Skeletal muscle cell (primary cell): ENCODE data around the gene CSE1L.
"Not testable (repeated sequence)": the region's sequence is repeated elsewhere in the genome, so short reads cannot be mapped to it uniquely, and the experiment has no call there.

ENCODE experiments used
- DNase-seq: peaks from one replicate; pipeline ENCODE4 v3.0.0-alpha.2; 2010; ENCODE audit warnings: low read depth
- H3K4me3 ChIP-seq: 2 replicates; pipeline ENCODE4 v1.5.1; 2011; ENCODE audit warnings: low read depth, mild to moderate bottlenecking, control low read depth, low read length, moderate library complexity

CSE1L gene

DNA sequence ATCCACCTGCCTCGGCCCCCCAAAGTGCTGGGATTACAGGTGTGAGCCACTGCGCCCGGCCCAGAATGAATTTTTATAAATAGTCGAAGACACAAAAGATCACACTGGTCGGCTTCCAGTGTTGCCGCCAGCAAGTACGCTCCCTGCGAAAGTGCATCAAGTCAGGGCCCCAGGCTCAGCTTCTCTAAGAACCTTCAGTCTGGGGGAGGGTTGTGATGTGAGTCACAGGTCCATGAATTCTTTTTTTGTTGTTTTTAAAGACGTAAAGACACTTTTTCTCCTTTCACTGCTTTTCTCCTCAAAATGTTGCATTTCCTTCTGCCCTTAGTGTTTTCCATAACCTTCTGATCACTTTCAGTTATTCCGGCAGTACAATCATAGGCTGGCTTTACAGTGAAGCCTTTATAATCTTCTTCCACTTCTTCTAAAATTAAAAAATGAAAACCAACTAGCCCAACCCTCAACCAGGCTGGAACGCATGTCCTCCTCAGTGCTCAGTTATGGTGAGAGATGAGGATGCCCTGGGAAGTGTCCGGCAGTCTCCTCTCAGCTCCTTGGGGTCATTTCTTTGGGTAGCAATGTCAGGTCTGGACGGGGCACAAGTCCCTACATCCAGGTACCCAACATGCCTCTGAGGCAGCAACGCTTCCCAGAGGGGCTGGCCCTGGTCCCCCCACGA lies 66.6 kb downstream of the CSE1L start:
- DNase-seq: no peak
- H3K4me3 ChIP-seq: no peak overlapping the region

DNA sequence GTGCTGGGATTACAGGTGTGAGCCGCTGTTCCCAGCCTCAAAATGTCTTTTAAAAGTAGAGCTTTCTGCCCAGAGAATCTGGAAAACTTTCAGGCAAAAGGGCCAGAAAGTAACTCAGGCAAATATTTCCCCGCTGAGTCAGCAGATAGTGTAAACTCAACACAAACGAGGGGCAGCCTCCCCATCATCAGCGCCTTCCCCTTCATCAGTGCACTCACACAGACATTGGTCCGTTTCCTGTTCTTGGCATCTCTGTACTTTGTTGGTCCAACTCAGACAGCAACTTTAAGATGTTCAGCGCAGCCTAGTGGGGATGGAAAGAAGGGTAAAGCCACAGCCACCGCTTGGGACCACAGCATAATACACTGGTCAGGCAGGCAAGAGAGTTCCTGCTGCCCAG lies 69.5 kb downstream of the CSE1L start:
- no peak overlapping the region for H3K4me3 ChIP-seq

DNA sequence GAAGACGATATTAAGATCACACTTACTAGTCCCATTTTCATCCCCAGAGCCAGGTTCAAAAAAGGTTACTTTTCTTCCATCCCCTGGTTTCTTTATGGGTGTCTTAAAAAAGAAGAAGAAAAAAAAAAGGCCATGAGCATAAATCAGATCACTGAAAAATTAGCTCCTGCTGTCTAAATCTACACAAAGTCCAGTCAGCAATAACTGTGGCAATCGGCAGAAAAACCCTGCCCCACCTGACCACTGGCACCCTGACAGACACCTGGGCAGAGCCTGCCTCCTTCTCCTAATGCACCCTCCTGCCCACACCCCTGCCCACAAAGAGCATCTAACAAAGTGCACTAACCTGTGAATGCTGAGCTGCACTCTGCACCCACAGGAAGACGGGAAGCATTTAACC lies 72.2 kb downstream of the CSE1L start:
- DNase-seq: no peak
- H3K4me3 ChIP-seq: no peak overlapping the region

More for the DNA sequence above, 69.5 kb downstream of the CSE1L start:
- no peak for DNase-seq

DNA sequence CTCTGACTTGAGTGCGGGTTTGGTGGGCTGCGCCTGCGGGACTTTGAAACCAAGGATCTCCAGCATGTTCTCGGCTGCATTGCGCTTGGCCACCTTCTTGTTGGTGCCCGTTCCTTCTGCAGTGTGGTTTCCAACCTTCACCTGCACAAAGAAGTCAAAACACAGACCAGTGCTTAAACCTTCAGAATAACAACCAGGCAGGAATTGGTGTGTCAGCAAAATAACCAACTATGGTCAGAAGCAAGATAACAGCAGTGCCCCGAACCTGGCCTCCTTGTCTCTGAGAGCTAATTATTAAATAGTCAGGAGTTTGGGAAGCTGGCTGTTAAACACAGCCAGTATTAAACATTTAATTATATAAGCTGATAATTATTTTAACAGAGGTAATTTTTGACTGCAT lies 73.9 kb downstream of the CSE1L start:
- DNase-seq: no peak

DNA sequence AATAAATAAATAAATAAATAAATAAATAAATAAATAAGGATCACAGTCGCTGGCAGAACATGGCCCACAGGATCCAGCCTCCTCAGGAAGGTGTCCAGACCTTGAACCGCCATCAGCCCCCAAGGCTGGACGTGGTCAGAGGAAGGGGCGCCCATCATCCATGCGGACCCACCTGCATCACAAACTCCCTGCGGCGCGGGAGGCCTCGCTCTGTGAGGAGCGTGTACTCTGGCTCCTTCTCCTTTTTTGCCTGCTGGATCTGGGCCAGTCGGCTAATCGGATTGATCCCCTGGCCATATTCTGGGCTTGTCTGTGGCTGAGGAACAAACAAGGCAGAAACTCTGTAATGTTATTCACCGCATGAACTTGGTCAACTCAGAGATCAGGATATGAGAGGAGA lies 76.8 kb downstream of the CSE1L start:
- DNase-seq: no peak
- no peak overlapping the region for H3K4me3 ChIP-seq

More for the DNA sequence above, 73.9 kb downstream of the CSE1L start:
- no peak overlapping the region for H3K4me3 ChIP-seq

DNA sequence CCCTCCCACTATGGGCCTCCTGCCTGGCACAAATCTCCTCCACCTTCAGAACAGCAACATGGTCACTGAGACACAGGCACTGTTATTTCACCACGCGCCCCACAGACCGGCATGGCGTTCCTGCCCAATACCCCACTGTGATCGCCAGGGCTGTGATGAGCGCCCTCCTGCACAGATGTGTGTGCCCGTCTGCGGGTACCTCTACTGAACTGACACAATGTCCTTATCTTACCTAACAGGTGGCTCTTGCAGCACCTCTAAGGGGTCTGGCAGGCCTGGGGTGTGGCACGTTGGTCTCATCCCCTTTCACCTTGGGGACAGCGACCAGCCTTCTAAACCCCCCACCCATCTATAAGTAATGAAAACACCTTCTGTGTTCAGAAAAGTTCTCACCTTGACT lies 77.9 kb downstream of the CSE1L start:
- DNase-seq: no peak

DNA sequence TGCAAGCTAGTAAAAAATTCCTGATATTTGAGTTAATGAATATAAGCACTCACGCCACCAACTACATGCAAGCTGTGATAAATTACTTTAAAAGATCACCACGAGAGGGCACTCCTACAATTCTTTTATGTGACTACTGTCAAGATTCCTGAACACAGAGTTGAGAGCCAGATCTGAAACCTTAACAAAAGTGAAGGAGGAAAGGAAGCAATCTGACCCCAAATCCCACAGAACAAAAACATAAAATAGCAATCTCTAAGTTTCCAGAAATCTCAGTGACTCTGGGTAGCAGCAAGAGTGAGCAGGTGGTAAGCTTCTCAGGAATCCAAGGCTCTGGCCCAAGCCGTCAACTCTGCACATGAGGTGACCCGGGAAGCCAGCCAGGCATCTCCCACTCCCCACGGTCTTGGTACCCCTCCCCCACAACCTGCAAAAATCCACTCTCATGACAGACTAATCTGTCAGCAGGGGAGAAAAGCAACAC lies 86.9 kb downstream of the CSE1L start:
- no peak overlapping the region for H3K4me3 ChIP-seq
- peak; percentile 20 for DNase-seq

More for the DNA sequence above, 77.9 kb downstream of the CSE1L start:
- H3K4me3 ChIP-seq: no peak overlapping the region

DNA sequence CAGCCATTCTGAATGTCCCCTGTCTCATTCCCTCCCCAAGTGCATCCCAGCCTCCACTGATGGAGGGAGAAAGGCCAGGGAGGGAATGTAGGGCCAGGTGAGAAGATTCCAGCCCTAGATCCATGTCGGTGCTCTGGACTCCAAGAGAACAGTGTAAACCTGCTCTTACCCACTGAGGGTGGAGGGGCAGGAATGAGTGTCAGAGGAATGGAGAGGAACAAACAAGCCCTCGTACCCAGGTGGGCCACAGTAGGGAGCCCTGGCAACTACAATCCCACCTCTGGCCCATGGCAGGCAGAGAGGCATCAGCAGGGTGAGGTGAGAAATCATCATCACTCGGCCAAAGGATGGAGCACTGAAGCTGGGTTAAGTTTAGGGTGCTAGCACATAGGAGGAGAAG lies 87.5 kb downstream of the CSE1L start:
- DNase-seq: no peak
- no peak overlapping the region for H3K4me3 ChIP-seq

DNA sequence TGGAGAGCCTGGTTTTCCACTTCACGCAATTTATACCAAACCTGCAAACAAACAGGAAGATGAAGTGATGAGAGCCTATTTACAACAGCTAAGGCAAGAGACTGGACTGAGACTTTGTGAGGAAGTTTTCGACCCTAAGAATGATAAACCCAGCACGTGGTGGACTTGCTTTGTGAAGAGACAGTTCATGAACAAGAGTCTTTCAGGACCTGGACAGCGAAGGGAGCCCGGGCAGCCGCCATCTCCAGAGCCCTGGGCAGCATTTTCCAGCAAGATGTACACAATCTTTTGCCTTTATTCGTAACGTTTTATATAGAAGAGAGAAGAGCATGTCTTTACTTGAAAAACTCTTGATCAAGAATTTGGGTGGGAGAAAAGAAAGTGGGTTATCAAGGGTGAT lies 88.7 kb downstream of the CSE1L start:
- H3K4me3 ChIP-seq, DNase-seq: not testable (repeated sequence)

DNA sequence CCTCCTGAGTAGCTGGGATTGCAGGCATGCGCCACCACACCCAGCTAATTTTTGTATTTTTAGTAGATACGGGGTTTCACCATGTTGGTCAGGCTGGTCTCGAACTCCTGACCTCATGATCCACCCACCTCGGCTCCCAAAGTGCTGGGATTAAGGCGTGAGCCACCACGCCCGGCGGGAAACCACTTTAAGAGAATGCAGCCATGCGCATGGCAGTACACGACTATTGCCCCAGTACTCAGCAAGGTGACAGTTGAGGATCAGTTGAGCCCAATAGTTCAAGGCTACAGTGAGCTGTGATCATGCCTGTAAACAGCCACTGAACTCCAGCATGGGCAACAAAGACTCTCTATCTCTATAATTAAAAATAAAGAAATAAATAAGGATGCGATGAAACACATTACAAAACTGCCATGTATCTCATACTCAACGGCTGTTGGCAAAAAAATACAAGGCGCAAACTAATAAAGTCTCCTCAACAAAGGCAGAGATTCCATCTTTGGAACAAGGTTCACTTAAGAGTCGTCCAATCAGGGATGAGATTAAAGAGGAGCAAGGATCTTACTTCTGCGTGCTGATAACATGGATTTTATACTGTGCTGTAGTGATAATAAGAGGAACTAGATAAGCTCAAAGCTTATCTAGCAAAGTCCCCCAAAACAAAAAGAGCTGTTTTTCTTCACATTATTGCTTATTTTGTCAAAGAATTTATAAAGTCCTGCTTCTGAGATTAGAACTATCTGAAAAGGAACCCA lies 90.9 kb downstream of the CSE1L start:
- DNase-seq: no peak
- H3K4me3 ChIP-seq: no peak overlapping the region

DNA sequence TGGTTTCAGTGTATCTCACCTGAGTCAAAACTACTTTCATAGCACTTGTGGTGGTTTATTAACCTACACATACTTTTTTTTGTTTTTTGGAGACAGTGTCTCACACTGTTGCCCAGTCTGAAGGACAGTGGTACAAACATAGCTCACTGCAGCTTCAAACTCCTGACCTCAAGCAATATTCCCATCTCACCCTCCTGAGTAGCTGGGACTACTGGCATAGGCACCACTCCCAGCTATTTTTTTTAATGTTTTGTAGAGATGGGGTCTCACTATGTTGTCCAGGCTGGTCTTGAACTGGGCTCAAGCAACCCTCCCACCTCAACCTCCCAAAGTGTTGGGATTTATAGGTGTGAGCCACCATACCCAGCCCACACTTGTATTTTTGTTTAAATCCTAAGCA lies 92.3 kb downstream of the CSE1L start:
- no peak overlapping the region for H3K4me3 ChIP-seq
- DNase-seq: no peak

DNA sequence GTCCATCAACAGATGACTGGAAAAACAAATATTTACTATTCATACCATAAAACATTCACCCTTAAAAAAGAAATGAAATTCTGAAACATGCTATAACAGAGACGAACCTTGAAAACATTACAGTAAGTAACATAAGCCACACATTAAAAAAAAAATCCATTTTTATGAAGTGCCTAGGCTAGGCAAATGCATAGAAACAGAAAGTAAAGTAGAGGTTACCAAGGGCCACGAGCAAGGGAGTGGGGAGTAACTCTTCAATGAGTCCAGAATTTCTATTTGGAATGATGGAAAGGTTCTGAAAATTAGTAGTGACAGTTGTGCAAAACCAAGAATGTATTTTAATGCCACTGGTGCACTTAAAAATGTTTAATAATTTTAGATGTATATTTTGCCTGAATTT lies 94.3 kb downstream of the CSE1L start:
- no peak for DNase-seq

DNA sequence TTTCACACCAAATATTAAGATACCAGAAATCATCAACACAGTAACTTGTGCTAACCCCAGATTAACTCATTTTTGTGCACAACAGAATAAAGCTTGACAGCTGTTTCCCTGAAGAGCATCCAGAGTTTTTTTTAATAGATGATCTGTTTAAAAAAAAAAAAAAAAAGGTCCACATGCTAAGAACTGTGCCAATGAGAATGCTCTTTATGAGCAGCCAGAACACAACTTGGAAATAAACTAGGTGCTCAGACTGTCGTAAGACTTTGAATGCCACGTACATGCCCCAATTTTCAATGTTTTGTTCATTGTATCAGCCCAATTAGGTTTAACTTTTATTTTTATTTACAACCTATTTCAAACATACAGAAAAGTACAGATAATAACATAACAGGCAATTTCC lies 94.7 kb downstream of the CSE1L start:
- H3K4me3 ChIP-seq: no peak overlapping the region
- no peak for DNase-seq

More for the DNA sequence above, 94.3 kb downstream of the CSE1L start:
- no peak overlapping the region for H3K4me3 ChIP-seq
